HG02678 (cell line): Measurements from ENCODE around the gene NUCB1.
A peak's percentile ranks its signal among the peaks of the same experiment; 100 is the strongest.

Experiments used
- ATAC-seq: cut with Tn5 transposase; IDR thresholded peaks from one replicate; pipeline ENCODE4 v1.9.1; 2021; ENCODE audit warnings: mild to moderate bottlenecking, moderate library complexity; ENCODE audit not compliant: unreplicated experiment

NUCB1 gene

DNA sequence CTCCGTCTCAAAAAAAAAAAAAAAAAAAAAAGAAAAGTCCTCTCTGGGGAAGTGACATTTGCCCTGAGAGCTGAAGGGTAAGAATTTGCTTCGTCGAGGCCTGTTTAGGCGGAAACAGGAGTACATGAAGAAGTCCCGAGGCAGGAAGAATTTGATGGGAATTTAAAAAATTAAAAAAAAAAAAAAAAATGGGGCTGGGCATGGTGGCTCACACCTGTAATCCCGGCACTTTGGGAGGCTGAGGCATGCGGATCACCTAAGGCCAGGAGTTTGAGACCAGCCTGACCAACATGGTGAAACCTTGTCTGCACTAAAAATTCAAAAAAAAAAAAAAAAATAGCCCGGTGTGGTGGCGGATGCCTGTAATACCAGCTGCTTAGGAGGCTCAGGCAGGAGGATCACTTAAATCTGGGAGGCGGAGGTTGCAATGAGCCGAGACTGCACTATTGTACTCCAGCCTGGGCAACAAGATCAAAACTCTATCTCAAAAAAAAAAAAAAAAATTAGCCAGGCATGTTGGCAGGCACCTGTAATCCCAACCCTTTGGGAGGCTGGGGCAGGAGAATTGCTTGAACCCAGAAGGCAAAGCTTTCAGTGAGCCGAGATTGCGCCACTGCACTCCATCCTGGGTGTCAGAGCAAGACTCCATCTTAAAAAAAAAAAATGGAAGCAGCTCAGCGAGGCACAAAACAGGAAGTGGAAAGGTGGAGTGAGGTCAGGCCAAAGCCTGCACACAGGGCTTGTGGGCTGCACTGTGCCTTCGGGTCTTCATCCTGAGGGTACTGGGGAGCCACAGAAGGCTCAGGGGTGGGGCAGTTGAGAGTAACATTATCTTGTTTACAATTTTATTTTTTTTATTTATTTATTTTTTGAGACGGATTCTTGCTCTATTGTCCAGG is 59.5 kb downstream of the NUCB1 start:
- no peak for ATAC-seq

DNA sequence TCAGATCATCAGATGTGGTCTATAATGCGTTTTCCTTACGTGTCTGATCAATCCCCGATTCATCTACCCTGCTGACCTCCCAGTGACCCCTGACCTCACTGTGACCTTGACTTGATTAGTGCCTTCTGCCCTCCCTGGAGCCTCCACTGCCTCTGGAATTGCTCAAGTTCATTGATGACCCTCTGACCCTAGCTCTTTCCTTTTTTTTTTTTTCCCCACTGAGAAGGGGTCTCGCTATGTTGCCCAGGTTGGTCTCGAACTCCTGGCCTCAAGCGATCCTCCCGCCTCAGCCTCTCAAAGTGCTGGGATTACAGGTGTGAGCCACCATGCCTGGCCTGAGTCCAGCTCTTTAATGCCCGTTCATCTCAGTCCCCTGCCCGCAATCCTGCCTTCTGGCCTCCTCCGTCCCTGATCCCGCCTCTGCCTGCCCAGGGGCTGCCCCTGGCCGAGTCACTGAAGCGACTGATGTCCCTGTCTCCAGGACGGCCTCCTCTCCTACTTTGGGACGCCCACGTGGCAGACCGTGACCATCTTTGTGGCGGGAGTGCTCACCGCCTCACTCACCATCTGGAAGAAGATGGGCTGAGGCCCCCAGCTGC is 61.0 kb downstream of the NUCB1 start:
- ATAC-seq = no peak

DNA sequence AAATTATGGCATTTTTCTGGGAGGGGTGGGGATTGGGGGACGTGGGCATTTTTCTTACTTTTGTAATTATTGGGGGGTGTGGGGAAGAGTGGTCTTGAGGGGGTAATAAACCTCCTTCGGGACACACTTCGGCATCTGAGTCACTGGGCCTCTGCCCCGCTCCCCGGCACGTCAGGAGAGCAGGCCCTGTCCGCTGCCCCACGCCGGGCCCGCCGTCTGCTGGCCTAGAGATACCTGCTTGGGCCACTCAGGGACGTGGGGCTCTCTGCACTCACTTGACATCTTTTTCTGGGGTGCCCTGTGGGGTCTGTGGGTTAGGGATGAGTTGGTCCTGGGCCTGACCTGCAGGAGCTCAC is 61.5 kb downstream of the NUCB1 start:
- no peak for ATAC-seq

DNA sequence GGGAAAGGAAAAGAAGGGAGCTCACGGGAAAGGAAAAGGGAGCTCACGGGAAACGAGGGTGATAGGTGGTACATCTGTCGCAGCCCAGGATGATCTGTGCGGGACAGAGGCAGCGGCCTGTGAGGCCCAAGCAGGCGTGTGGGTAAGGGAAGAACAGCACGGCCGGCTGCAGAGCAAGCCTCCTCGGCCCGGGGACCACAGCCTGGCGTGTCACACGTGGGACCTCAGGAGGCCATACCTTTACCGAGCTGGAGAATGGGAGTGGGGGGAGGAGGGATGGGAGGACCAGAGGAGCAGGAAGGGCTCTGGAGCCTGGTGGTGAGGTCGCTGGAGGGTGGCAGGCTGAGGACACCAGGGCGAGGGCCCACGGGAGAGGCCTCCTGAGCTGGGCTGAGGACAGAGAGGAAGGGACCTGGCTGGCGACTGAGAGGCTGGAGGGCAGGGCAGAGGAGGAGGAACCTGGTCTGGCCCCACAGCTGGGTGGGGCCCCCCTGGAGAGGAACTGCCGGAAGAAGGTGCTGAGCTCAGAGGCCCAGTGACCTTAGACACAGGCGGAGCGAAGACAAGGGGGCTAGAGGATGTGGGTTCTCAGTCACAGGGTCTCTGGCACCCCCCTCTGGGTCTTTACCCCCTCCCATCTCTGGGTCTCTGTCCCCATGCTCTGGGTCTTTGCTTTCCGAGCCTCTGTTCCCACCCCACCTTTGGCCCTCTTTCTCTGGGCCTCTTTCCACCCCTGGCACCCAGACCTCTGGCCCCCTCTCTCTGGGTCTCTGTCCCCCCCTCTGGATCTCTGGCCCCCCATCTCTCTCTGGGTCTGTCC is 62.1 kb downstream of the NUCB1 start:
- peak; percentile 41 for ATAC-seq

DNA sequence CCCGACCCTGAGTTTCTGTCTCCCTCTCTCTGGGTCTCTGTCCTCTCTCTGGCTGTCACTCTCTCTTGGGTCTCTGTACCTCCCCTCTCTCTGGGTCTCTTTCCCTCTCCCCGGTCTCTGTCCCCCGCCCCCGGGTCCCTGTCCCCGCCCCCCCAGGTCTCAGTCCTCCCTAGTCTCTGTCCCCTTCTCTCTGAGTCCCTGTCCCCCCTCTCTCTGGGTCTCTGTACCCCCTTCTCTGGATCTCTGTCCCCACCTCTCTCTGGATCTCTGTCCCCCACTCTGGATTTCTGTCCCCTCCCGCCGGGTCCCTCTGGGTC is 62.7 kb downstream of the NUCB1 start:
- ATAC-seq = no peak

DNA sequence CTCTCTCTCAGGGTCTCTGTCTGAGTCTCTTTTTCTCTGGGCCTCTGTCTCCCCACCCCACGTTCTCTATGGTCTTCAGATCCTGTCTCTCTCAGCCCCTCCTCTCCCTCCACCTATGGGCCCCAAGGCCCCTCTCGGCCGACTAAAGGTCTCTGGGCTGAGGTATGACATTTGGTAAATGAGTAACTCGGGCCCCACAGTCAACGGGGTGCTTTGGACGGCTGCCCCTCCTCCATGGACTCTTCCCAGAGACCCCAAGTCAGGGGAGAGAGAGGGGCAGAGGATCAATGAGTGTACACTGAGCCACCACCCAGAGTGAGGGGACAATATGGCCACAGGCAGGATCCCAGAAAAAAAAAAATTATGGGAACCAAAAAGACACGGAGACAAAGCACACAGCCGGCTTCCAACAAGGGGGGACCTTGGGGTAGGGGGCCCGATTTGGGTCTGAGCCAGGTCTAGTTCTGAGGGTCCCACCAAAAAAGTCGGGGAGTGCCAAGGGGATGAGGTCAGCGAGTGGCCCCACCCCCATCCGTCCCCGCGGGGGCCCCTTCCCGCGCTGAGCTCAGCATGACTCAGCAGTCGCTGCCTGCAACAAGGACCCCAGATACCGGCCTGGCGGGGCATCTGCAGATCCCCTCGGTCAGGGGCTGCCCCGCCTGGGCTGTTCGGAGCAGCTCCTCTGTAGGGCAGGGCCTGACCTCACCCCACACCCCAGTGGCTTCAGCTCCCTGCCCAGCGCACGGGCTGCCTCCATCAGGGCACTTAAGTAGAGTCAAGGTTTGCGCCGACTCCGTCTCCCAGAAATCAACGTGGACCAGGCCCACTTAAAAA is 63.5 kb downstream of the NUCB1 start:
- ATAC-seq = no peak

DNA sequence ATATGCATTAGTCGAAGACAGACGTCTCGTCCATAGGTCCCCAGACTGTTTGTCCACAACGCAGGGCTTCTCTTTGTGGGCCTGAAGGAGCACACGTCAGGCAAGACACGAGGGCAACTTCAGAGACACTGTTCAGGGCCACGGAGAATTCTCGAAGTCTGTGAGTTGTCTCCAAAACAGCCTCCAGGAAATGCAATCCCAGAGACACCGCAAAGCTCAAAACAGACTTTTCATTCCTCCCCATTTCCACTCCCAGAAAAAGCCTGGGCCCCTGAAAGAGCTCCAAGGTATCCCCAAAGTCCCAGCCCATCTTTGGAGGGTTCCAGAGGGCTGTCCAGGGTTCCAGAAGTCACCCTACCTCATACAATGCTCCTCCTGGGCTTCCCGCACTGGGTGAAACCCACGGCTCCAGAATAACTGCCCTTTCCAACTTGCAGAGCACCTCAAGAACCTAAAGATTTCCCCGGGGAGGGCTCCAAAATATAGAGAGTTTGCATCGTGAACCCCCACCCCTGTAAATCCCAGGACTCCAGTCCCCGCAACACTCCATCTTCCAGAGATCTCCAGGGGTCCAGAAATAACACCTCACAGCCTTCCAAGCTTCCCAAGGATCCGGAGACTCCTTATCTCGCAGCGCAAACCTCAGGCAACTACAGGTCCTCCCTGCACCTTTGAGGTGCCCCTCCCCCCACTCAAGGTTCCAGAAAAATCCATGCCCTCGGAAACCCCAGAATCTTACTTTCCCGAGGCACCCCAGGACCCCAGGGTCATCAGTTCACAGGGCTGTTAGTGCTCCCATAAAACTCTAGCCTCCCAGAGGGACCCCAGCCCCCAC is 64.3 kb downstream of the NUCB1 start:
- ATAC-seq = no peak

DNA sequence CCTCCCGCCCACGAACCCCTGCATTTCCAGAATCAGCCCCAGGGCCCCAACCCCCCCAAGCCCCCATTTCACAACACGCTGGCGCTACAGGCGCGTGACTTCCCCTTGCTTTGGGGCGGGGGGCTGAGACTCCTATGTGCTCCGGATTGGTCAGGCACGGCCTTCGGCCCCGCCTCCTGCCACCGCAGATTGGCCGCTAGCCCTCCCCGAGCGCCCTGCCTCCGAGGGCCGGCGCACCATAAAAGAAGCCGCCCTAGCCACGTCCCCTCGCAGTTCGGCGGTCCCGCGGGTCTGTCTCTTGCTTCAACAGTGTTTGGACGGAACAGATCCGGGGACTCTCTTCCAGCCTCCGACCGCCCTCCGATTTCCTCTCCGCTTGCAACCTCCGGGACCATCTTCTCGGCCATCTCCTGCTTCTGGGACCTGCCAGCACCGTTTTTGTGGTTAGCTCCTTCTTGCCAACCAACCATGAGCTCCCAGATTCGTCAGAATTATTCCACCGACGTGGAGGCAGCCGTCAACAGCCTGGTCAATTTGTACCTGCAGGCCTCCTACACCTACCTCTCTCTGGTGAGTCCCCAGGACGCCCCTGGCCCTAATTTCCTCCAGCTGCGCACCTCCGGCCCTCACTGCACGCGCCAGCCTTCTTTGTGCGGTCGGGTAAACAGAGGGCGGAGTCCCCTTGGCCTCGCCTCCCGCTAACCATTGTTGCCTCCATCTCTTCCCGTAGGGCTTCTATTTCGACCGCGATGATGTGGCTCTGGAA is 65.1 kb downstream of the NUCB1 start, which contains the start of gene FTL:
FTL (plus strand) TSS at position 270 of the 766 bp plus-strand sequence; CDS start at position 469, 199 bp downstream.
- peak; percentile 64 for ATAC-seq

DNA sequence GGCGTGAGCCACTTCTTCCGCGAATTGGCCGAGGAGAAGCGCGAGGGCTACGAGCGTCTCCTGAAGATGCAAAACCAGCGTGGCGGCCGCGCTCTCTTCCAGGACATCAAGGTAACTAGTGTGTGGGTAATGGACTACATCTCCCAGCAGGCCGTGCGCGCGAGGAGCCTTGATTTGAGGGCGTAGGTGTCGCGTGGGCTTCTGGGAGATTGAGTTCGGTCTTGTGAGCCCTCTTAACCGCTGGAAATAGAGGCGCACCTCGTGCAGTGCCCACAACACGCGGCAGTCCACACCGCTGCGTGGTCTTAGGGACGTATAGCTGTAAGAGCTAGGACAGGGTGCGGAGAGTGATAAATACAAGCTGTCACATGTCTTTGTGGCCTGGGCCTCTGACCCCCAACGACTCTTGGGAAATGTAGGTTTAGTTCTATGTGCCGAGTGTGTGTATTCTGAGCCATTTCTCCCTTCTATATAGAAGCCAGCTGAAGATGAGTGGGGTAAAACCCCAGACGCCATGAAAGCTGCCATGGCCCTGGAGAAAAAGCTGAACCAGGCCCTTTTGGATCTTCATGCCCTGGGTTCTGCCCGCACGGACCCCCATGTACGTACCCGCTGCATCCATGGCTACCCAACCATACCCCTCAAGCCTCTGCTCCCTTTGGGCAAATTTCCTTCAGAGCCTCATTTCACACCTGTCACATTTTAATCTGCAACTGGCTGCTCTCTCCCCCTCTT is 65.9 kb downstream of the NUCB1 start:
- ATAC-seq = peak; percentile 31

DNA sequence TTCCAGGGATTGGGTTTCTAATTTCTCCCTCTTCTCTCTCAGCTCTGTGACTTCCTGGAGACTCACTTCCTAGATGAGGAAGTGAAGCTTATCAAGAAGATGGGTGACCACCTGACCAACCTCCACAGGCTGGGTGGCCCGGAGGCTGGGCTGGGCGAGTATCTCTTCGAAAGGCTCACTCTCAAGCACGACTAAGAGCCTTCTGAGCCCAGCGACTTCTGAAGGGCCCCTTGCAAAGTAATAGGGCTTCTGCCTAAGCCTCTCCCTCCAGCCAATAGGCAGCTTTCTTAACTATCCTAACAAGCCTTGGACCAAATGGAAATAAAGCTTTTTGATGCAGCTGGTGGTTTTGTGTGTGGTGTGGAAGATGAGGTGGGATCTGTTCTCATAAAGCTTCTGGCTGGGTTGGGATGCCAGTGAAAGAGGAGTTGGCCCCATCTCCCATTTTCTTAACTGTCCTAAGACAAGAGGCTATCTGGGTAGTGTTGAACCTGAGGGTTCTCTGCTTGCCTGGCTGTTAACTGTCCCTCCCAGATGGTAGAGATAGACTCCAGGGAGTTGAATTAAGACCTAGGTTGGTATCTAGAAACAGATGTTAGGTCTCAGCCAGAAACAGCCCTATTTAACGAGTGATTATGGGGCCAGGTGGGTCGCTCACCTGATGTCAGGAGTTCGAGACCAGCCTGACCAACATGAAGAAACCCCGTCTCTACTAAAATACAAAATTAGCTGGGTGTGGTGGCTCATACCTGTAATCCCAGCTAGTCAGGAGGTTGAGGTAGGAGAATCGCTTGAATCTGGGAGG is 66.6 kb downstream of the NUCB1 start:
- no peak for ATAC-seq

DNA sequence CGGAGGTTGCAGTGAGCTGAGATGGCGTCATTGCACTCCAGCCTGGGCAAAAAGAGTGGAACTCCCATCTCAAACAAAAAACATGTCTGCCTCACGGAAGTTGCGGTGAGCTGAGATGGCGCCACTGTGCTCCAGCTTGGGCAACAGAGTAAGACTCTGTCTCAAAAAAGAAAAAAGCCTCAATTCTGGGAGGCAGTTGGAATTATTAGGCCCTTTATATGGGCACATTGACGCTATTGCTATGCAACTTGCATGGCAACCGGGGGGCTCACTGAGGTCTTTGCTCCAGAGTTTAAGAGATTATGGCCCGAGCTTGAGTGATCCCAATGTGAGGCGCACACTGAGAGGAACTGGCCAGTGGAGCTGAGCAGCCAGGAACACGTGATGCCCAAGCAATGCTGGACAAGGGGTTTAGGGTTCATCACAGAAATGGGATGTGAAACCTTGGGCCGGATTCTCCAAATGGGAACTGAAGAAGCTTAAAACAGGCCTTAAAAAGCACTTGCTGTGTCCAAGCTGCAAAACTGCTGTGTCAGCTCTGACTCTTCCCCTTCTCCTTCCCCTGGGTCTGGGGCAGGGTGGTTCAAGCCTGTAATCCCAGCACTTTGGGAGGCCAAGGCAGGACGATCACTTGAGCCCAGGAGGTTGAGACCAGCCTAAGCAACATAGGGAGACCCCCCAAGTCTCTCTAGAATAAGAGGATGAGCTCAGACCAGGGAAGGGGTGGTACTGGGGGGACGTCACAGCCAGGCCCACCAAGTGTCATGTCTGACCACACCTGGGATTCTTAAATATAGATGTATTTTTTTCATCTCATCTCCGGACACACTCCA is 67.5 kb downstream of the NUCB1 start:
- ATAC-seq = no peak

DNA sequence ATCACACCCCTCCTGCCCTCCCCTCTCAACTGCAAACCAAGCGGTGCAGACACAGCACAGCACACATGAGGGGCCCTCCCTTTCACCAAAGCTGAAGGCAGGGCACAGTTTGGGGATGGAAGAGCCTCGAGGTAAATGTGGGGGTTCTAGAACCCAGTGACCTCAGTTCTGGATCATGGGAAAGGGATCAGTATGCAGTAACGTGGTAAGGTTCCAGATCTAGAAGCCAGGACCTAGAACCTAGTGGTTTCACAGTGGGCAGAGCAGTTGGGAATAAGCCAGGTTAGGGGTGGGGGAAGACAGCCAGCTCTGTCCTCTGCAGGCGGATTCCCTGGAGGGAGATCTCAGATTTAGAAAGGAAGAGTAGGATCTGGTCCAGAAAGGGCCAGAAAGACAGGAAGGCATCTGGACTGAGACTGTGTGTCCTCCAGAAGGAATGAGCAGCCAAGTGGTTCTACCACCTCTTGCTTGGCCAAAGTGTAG is 68.1 kb downstream of the NUCB1 start:
- ATAC-seq = no peak

DNA sequence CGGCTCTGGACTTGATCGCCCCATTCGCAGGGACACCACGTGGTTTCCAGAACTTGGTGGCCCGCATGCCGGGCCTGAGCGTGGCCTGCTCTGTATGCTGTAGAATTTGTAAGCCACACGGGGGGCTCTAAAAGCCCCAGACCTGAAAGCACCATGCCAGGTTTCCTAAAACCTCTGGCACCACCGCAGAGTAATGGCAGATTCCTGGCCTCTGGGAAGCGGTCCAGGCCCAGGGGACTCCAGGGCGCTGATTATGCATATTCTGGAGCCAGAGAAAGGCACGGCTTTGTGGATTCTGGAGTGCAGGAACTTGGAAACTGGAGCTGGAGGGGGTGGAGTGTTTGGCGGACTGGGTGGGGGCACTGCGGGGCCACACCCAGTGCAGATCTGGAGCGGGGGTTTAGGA is 68.7 kb downstream of the NUCB1 start:
- ATAC-seq = no peak

DNA sequence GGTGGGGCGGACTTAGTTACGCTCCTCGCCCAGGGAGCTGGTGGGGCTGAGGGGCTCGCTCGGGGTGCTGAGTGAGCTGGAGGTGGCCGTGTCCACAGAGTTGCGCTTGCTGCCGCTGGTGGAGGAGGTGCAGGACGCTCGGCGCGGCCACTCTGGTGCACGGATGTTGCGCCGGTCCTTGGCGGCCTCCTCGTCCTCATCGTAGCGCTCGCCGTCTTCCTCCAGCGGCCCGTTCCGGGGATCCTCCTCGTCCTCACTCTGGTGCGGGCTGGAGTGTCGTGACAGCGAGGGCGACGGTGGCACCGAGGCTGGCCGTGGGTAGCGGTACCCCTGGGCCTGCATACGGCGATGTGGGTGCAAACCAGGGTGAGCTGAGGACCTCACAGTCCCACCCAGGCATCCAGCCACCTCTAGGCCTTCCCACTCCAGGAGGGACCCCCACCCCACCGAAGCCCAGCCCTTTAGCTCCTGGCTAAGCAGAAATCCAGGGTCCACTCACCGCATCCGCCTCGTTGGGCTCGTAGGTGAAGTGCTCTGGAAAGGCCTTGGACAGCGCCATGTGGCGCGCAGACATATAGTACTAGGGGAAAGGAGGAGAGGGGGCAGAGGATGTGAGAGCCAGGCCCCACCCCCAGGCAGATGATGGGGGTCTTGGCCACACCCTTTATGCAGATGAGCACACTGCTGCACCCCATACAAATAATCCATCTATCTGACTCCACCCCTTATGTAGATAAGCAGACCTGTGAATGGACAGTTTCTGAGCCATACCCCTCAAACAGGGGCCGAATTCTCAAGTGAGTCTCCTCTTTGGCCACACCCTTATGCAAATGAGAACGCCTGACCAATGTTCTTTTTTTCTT is 69.4 kb downstream of the NUCB1 start:
- no peak for ATAC-seq

DNA sequence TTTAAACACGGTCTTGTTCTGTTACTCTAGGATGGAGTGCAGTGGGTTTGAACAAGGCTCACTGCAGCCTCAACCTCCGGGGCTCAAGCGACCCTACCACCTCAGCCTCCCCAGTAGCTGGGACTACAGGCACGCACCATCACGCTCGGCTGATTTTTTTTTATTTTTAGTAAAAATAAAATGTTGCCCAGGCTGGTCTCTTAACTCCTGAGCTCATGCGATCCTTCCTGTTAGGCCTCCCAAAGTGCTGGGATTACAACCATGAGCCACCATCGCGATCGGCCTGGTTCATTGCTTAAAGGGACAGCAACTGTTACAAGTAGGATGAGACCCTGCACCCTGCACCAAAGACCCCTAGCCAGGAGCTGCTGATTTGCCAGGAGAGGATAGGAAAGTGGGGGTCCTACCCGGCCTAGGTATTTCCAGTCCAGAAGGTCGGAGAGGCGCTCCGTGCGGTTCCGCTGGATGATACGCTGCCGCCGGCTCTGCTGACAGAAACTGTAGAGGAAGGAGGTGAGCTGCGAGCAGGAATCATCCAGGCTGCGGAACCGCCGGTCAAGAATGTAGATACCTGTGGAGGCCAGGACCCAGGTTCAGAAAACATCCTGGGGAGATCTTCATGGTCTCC is 70.1 kb downstream of the NUCB1 start:
- ATAC-seq = no peak
